ENCODE measurements around the gene GNB3.
A peak's percentile ranks its signal among the peaks of the same experiment; 100 is the strongest.

GNB3 gene

DNA sequence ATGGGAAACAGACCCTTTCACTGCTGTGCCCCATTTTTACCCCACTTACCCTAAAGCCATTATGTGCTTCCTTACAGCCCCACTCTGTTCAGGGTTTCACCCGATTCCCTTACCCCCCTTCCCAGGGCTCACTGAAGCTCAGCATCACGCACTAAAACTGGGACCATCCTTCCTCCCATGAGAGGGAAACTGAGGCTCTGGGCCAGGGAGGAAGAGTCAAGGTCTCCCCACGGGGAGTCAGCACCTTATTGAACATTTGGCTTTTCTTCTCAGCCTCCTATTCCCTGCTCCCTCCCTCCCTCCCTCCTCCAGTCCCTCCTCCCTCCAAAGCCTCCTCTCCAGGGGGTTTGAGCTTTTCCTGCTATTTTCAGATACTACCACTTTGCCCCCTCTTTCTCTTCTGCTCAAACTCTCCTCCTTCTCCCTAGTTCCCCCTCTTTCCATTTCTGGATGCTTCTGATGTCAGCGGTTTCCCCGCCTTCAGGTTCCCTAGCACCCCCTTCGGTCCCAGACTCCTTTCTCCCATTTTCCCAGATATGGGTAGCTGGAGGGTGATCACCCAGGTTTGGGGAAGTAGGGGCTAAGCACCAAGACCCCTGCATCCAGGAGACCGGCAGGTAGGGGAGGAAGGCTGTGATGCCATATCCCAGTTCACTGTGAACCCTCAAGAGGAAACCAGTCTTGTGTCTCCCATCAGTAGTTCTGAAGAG lies 18.1 kb upstream of the GNB3 start:
- DNase-seq = no peak
- in situ Hi-C loops (cut with HindIII; ENCODE audit: low pct_ligation_motif_present, low pct_unique_long_range_greater_than_20kb, low sequenced_read_pairs) = no loop called here

DNA sequence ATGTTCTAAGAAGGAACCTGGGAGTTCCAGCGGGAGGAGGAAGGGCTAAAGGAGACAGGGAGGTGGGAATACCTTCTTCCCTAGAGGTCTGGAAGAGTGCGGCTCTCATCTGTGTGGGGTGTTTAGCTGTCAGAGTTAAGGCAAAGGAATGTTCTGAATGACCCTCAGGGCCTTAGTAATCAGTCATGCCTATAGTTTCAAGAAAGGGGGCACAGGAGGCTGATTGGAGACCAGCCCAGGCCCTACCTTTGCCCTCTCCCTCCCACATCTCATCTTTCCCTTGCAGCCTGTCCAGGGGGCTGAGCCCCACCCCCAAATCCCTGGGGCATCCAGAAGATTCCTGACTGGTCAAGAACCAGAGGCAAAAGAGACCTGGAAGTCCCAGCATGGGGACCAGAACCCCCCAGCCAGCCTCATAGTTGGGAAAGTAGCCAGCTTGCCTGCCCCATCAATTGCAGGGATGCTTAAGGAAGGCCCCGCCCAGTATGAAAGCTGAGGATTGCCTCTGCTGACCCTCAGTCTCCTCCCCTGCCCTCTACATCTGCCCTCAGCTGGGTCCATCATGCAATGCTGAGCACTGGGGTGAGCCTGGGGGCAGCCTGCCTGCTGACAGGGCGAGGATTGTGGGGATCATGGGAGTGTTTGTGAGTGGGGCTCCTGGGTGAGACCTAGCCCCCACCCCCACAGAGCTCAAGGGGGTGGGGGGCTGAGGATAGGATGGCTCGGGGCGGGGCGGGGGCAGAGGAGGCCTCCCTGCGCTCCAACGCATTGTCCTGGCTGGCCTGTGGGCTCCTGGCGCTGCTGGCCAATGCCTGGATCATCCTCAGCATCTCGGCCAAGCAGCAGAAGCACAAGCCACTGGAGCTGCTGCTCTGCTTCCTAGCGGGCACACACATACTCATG lies 17.3 kb upstream of the GNB3 start:
- DNase-seq = no peak
- in situ Hi-C loops (cut with HindIII; ENCODE audit: low pct_ligation_motif_present, low pct_unique_long_range_greater_than_20kb, low sequenced_read_pairs) = no loop called here

DNA sequence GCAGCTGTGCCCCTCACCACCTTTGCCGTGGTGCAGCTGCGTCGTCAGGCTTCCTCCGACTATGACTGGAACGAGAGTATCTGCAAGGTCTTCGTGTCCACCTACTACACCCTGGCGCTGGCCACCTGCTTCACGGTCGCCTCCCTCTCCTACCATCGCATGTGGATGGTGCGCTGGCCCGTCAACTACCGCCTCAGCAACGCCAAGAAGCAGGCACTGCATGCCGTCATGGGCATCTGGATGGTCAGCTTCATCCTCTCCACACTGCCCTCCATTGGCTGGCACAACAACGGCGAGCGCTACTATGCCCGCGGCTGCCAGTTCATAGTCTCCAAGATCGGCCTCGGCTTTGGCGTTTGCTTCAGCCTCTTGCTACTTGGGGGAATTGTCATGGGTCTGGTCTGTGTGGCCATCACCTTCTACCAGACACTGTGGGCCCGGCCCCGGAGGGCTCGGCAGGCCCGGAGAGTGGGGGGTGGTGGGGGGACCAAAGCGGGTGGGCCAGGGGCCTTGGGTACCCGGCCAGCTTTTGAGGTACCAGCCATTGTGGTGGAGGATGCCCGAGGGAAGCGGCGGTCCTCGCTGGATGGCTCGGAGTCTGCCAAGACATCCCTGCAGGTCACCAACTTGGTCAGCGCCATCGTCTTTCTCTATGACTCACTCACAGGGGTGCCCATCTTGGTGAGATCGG lies 16.5 kb upstream of the GNB3 start:
- no peak for DNase-seq
- in situ Hi-C loops (cut with HindIII; ENCODE audit: low pct_ligation_motif_present, low pct_unique_long_range_greater_than_20kb, low sequenced_read_pairs) = no loop called here

DNA sequence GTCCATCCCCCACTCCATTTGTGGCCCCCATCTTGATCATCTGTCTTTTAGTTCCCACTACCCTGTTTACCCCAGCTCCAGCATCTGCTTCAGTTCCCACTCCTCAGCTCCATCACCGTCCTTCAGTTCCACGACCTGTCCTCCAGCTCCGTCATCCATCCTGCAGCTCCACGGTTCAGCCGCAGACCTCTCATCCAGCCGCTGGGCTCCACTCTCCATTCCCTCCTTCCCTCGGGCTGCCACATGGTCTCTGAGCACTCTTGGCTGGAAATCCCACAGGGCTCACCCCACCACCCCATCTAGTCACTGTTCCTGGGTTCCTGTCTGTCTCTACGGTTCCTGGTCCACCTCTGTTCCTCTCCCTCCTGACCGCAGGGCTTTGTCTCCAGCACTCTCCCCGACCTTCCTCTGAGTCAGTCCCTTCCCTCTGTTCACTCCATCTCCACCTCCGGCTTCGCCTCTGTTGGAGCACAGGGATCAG lies 15.8 kb upstream of the GNB3 start:
- in situ Hi-C loops (cut with HindIII; ENCODE audit: low pct_ligation_motif_present, low pct_unique_long_range_greater_than_20kb, low sequenced_read_pairs) = no loop called here
- DNase-seq = no peak

GRCh38 chr12:6825398-6826124 lies 15.2 kb upstream of the GNB3 start:
- in situ Hi-C loops (cut with HindIII; ENCODE audit: low pct_ligation_motif_present, low pct_unique_long_range_greater_than_20kb, low sequenced_read_pairs) = no loop called here
- DNase-seq = peak; percentile 90

DNA sequence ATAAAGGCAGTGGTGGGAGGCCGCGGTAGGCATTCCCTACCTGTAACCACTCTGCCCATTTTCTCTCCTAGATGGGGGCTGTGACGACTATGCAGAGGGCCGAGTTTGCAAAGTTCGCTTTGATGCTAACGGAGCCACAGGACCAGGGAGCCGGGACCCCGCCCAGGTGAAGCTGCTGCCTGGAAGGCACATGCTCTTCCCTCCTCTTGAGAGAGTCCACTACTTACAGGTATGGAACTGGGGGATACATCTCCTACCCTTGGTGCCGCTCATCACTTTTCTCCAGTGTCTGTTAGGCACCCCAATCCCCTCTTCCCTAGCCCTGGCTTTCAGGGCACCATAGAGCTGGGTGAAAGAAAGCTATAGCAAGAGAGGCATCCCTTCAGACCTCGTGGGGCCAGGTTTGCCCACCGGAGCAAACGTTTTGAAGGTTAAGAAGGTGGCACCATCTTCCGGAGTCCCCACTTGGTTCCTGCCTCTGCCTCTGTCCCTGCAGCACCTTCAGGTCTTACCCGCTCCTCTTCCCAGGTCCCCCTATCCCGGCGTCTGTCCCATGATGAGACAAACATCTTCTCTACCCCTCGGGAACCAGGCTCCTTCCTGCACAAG lies 14.5 kb upstream of the GNB3 start:
- no peak for DNase-seq
- in situ Hi-C loops (cut with HindIII; ENCODE audit: low pct_ligation_motif_present, low pct_unique_long_range_greater_than_20kb, low sequenced_read_pairs) = no loop called here

- DNase-seq = no peak
- in situ Hi-C loops (cut with HindIII; ENCODE audit: low pct_ligation_motif_present, low pct_unique_long_range_greater_than_20kb, low sequenced_read_pairs) = no loop called here
These were observed 13.8 kb upstream of the GNB3 start for GRCh38 chr12:6826734-6827436.

DNA sequence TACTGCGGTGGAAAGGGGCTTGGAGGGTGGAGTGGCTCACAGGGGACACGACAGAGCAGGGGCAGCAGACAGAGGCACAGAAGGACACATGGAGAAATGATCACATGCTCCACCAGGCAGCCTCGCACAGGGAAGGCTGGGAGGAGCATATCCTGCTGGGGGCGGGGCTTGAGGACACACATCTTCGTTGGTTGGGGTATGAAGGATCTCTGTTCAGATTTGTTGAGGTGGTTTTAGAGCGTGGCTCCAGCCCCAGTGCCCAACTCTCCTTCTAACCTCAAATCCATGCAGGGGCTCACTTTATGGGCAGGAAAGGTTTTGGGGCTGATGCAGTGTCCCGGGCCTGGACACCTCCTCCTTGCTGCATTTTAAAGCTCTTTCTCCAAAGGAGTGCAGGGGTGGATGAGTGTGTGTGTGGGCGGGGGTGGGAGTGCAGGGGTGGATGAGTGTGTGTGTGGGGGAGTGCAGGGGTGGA lies 13.3 kb upstream of the GNB3 start:
- peak; percentile 89 for DNase-seq
- in situ Hi-C loops (cut with HindIII; ENCODE audit: low pct_ligation_motif_present, low pct_unique_long_range_greater_than_20kb, low sequenced_read_pairs) = no loop called here

- in situ Hi-C loops (cut with HindIII; ENCODE audit: low pct_ligation_motif_present, low pct_unique_long_range_greater_than_20kb, low sequenced_read_pairs) = no loop called here
- DNase-seq = peak; percentile 69
These were observed 12.5 kb upstream of the GNB3 start, which contains the start of gene P3H3 for GRCh38 chr12:6827982-6828780. TSS of gene P3H3 (plus strand) at chr12:6828407. CDS start at chr12:6828441, 34 bp downstream.

DNA sequence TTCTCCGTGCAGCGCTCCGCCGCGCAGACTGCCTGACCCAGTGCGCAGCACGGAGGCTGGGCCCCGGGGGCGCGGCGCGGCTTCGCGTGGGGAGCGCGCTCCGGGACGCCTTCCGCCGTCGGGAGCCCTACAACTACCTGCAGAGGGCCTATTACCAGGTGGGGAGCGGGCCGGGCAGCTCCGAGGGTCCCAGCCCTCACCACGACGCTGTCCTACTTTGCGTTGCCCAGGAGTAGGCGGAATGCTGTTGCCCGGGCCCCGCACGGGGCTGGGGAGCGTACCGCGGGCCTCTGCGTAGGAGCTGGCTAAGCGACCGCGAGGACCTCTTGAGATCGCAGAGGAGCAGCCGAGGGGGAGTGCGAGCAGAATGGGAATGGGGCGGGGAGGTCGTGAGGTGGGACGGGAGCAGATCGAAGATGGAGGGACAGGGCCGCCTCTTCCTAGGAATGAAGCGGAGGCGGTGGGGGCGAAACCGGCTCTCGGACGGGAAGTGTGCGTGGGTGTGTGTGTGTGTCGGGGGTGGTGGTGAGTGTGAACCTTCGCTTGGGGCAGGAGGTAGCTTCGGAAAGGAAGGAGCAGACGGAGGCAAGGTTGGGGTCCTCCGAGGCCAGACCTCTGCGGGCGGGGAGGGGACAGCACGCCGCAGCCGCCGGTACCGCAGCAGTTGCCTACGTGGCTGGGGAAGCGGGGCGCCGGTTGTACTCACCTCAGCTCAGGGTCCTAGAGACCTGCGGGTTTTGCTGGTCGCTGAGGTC lies 11.8 kb upstream of the GNB3 start:
- peak; percentile 63 for DNase-seq
- in situ Hi-C loops (cut with HindIII; ENCODE audit: low pct_ligation_motif_present, low pct_unique_long_range_greater_than_20kb, low sequenced_read_pairs) = no loop called here

DNA sequence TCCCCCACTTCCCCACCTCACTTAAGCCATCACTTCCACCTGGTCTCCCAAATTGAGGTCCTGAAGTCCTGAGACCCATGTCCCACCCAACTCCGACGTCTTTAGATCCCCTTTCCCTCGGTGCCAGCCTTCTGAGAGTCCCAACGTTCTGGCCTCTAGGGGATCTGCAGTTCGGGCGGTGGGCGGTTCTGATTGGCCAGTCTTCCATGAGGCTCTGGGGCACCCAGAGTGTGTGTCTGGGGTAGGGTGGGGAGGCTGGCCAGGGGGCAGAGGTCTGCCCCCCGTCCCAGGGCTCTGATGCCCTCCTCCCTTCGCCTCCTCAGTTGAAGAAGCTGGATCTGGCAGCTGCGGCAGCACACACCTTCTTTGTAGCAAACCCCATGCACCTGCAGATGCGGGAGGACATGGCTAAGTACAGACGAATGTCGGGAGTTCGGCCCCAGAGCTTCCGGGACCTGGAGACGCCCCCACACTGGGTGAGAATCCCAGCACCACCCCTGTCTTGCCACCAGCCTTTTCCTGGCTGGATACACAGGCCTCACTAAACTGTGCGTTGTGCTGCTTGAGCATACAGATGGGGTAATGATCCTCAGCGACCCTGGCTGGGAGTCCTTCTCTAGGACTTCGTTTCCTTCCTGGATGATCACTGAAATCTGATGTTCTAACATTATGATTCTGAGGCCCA lies 11.0 kb upstream of the GNB3 start:
- in situ Hi-C loops (cut with HindIII; ENCODE audit: low pct_ligation_motif_present, low pct_unique_long_range_greater_than_20kb, low sequenced_read_pairs) = no loop called here

GRCh38 chr12:6830286-6830890 lies 10.3 kb upstream of the GNB3 start:
- in situ Hi-C loops (cut with HindIII; ENCODE audit: low pct_ligation_motif_present, low pct_unique_long_range_greater_than_20kb, low sequenced_read_pairs) = no loop called here
- DNase-seq = no peak

More for the DNA sequence above, 11.0 kb upstream of the GNB3 start:
- DNase-seq = peak; percentile 66

DNA sequence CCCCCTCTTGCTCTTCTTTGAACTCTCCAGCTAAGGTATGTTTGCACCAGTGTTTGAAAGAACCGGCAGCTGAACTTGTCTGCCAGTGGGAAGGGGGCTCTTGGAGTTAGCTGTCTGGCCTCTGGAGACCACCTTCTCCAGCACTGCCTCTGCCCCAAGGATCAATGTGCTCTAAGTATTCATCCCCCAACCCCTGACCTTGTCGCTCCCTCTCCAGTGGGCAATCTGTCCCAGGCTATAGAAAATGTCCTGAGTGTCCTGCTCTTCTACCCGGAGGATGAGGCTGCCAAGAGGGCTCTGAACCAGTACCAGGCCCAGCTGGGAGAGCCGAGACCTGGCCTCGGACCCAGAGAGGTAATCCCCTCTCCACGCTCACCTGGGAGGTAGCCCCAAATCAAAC lies 9.7 kb upstream of the GNB3 start:
- in situ Hi-C loops (cut with HindIII; ENCODE audit: low pct_ligation_motif_present, low pct_unique_long_range_greater_than_20kb, low sequenced_read_pairs) = no loop called here
- DNase-seq = no peak

GRCh38 chr12:6831450-6831995 lies 9.2 kb upstream of the GNB3 start:
- DNase-seq = no peak
- in situ Hi-C loops (cut with HindIII; ENCODE audit: low pct_ligation_motif_present, low pct_unique_long_range_greater_than_20kb, low sequenced_read_pairs) = no loop called here

DNA sequence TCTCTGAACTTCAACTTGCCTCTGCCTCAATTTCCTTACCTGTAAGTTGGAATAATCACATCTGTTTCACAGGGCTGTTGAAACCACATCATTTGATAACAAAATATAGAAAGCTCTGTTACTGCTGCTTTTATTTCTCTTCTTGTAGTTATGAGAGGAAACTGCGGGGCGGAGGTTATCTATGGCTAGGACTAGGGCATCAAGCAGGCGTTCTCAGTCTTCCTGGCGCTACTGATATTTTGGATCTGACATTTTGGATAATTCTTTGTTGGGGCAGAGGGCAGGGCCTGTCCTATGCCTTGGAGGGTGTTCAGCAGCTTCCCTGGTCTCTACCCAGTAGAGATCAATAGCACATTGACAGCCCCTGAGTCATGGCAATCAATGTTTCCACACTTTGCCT lies 8.6 kb upstream of the GNB3 start:
- in situ Hi-C loops (cut with HindIII; ENCODE audit: low pct_ligation_motif_present, low pct_unique_long_range_greater_than_20kb, low sequenced_read_pairs) = no loop called here

More for the DNA sequence above, 8.6 kb upstream of the GNB3 start:
- no peak for DNase-seq
